Stimulated activated CD4-positive, alpha-beta T cell treated with anti-CD3 and anti-CD28 coated beads, Interleukin-2, amount 100 ng/mL, for 4 hours (primary cell): Measurements from ENCODE around the gene C1orf94.

Experiments used
- DNase-seq: peaks from one replicate; pipeline ENCODE4 v3.0.0-alpha.2; 2020; ENCODE audit warnings: low read depth

Gene C1orf94

GRCh38 chr1:34176830-34177603, at the start of gene C1orf94:
C1orf94 (plus strand) TSS chr1:34176907; CDS start chr1:34177790, 883 bp downstream.
- no peak for DNase-seq

- DNase-seq: no peak
These were observed 49.4 kb upstream of the C1orf94 start for GRCh38 chr1:34127006-34128000.

- no peak for DNase-seq
These were observed 48.4 kb upstream of the C1orf94 start for GRCh38 chr1:34128186-34128889.

- DNase-seq: no peak
These were observed 47.1 kb upstream of the C1orf94 start for GRCh38 chr1:34129630-34130029.

GRCh38 chr1:34130306-34130705, 46.4 kb upstream of the C1orf94 start:
- DNase-seq: no peak

GRCh38 chr1:34131396-34132160, 45.1 kb upstream of the C1orf94 start:
- no peak for DNase-seq

GRCh38 chr1:34132161-34132420, 44.6 kb upstream of the C1orf94 start:
- DNase-seq: no peak

GRCh38 chr1:34137411-34137810, 39.3 kb upstream of the C1orf94 start:
- no peak for DNase-seq

- no peak for DNase-seq
These were observed 36.6 kb upstream of the C1orf94 start for GRCh38 chr1:34140011-34140676.

GRCh38 chr1:34143975-34144374, 32.7 kb upstream of the C1orf94 start:
- no peak for DNase-seq

- no peak for DNase-seq
These were observed 31.9 kb upstream of the C1orf94 start for GRCh38 chr1:34144766-34145165.

- no peak for DNase-seq
These were observed 29.4 kb upstream of the C1orf94 start for GRCh38 chr1:34147301-34147700.

- no peak for DNase-seq
These were observed 27.2 kb upstream of the C1orf94 start for GRCh38 chr1:34149501-34149900.

GRCh38 chr1:34153246-34153645, 23.5 kb upstream of the C1orf94 start:
- DNase-seq: no peak

GRCh38 chr1:34155860-34156259, 20.8 kb upstream of the C1orf94 start:
- DNase-seq: no peak

- no peak for DNase-seq
These were observed 20.0 kb upstream of the C1orf94 start for GRCh38 chr1:34156739-34157138.

- no peak for DNase-seq
These were observed 13.6 kb upstream of the C1orf94 start for GRCh38 chr1:34162852-34163766.

GRCh38 chr1:34163792-34164731, 12.6 kb upstream of the C1orf94 start:
- no peak for DNase-seq

- DNase-seq: no peak
These were observed 11.8 kb upstream of the C1orf94 start, which contains the start of gene CSMD2 for GRCh38 chr1:34164771-34165391. CSMD2 (minus strand) TSS chr1:34165230; CDS start chr1:34165097, 133 bp downstream.
